ENCODE measurements around the gene PHLDB2.

PHLDB2 gene

DNA sequence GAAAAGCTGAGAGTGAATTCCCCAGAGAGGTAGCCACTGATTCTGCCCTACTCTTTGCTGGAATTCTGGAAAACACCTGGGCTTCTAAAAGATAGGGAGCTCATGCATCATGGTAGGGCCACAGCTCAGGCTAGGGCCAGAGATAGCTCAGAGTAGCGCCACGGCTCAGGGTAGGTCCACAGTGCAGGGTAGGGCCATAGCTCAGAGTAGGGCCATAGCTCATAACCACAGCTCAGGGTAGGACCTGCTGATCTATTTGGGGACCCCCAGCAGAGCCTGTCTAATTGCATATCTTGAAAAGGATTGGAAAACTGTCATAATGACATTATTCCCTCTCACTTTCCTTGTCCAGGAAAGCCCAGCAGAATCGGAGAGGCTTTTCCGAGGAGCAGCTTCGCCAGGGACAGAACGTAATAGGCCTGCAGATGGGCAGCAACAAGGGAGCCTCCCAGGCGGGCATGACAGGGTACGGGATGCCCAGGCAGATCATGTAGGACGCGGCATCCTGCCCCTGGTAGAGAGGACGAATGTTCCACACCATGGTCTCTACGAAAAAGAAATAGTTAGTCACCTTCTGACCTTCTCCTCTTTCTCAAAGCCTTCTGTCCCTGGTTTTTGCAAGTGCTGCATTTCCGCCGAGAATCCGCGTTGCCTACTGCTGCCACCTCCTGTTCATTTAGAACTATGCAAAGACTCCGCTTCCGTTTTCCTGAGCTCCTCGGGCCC lies 154.2 kb downstream of the PHLDB2 start:
- in situ Hi-C loops (cut with MboI; ENCODE audit: low sequenced_read_pairs), result no loop called here

DNA sequence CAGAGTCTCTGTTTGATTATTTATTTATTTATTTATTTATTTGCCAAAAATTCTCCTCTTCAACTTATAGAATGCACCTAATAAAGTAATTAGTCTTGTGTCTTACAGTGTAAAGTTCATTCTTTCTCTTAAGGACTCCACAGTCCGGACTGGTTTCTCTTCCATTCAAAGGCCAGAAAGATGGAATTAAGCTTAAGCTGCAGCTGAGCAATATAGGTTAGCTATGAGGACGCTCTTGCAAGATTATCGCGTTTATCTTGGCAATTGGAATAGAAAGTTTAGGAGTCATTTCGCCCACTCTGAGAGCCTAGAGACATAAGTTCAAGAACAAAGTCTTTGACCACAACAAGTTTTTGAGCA lies 154.7 kb downstream of the PHLDB2 start:
- in situ Hi-C loops (cut with MboI; ENCODE audit: low sequenced_read_pairs), result no loop called here

DNA sequence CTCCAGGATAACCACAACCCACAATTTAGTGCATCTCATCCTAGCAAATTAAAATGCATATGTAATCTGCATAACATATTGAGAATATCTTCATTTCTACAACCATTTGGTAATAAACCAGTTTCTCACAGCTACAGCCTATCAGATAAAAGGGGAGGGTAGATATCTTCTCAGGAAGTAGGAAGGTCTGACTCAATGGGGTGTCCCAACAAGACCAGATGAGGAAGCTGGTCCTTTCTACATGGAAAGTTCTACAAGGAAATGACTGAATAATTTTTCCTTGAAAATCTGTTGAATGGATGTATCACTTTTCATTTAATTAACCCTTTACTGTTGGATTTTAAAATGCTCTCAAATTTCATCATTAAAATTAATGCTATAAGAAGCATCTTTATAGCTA lies 158.0 kb downstream of the PHLDB2 start:
- in situ Hi-C loops (cut with MboI; ENCODE audit: low sequenced_read_pairs), result no loop called here

DNA sequence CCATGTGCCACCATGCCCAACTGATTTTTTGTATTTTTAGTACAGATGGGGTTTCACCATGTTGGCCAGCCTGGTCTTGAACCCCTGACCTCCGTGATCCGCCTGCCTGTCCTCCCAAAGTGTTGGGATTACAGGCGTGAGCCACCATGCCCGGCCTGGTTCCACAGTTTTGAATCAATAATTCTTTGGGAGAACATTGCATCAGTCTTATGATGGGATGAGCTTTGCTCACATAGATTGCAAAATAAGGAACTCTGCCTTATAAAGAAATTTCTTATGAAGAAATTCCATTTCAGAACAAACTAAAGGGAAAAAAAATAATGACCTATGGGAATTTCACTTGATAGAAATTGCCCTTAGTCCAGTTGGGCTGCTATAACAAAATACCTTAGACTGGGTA lies 159.6 kb downstream of the PHLDB2 start:
- in situ Hi-C loops (cut with MboI; ENCODE audit: low sequenced_read_pairs), result no loop called here

DNA sequence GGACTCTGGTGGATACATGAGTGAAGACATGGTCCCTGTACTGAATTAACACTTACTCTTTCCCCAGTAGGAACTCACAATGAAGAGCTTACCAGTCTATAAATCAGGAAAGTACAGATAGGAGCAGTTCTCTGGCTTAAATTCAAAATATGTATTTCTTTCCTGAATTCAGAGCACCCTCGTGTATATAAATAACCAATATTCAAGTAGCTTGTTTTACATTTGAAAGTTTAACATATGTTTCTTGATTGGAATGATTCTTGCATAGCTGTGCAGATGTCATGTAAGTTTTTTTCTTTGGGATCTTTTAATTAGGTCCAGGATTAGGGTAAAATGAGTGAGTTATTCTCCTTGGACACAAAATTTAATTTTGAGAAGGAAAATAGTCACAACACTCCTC lies 160.7 kb downstream of the PHLDB2 start:
- in situ Hi-C loops (cut with MboI; ENCODE audit: low sequenced_read_pairs), result no loop called here

DNA sequence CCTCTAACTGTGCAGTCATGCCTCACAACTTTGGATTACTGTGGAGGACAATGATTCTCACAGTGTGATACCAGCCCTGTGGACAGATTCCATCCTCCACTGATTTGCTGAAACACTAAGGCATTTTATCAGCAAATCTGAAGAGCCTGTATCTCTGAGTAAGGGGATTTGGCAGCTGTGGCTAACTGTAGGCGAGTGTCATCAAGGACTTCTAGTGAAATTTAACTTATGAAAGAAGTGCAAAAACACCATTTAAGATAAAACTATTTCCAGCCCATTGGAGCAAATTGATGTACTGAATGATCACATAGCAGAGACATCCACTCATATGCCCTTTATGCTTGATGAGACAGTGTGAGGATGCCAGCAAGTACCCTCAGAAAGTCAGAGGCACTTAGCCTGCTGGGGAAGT lies 161.6 kb downstream of the PHLDB2 start:
- in situ Hi-C loops (cut with MboI; ENCODE audit: low sequenced_read_pairs), result no loop called here
